ENCODE data around the gene RACK1.
A peak's percentile ranks its signal among the peaks of the same experiment; 100 is the strongest.

RACK1 gene

GRCh38 chr5:181203777-181204112 lies 40.0 kb downstream of the RACK1 start:
- TF ChIP-seq CTCF (IDR thresholded peaks at IDR 0.05; ENCODE audit: control insufficient read depth, insufficient read depth, low read depth, low read length, missing control alignments): no peak
- no peak for DNase-seq (ENCODE audit: low read depth)
- peak overlapping the region; percentile 44 for H3K4me3 ChIP-seq (ENCODE audit: control insufficient read depth, low read depth, low read length)

- DNase-seq (ENCODE audit: low read depth): no peak
- TF ChIP-seq CTCF (IDR thresholded peaks at IDR 0.05; ENCODE audit: control insufficient read depth, insufficient read depth, low read depth, low read length, missing control alignments): no peak
- H3K4me3 ChIP-seq (ENCODE audit: control insufficient read depth, low read depth, low read length): no peak overlapping the region
Measured at GRCh38 chr5:181203093-181203711, 40.5 kb downstream of the RACK1 start.

- H3K4me3 ChIP-seq (ENCODE audit: control insufficient read depth, low read depth, low read length): no peak overlapping the region
- no peak for DNase-seq (ENCODE audit: low read depth)
- TF ChIP-seq CTCF (IDR thresholded peaks at IDR 0.05; ENCODE audit: control insufficient read depth, insufficient read depth, low read depth, low read length, missing control alignments): no peak
Measured at GRCh38 chr5:181200816-181201215, 42.9 kb downstream of the RACK1 start.

GRCh38 chr5:181199881-181200638 lies 43.6 kb downstream of the RACK1 start:
- no peak for TF ChIP-seq CTCF (IDR thresholded peaks at IDR 0.05; ENCODE audit: control insufficient read depth, insufficient read depth, low read depth, low read length, missing control alignments)
- no peak overlapping the region for H3K4me3 ChIP-seq (ENCODE audit: control insufficient read depth, low read depth, low read length)
- DNase-seq (ENCODE audit: low read depth): no peak

GRCh38 chr5:181198905-181199519 lies 44.7 kb downstream of the RACK1 start:
- no peak for TF ChIP-seq CTCF (IDR thresholded peaks at IDR 0.05; ENCODE audit: control insufficient read depth, insufficient read depth, low read depth, low read length, missing control alignments)
- no peak overlapping the region for H3K4me3 ChIP-seq (ENCODE audit: control insufficient read depth, low read depth, low read length)
- DNase-seq (ENCODE audit: low read depth): no peak

GRCh38 chr5:181198106-181198685 lies 45.5 kb downstream of the RACK1 start:
- DNase-seq (ENCODE audit: low read depth): no peak
- no peak for TF ChIP-seq CTCF (IDR thresholded peaks at IDR 0.05; ENCODE audit: control insufficient read depth, insufficient read depth, low read depth, low read length, missing control alignments)
- no peak overlapping the region for H3K4me3 ChIP-seq (ENCODE audit: control insufficient read depth, low read depth, low read length)
